Mucosa of stomach (tissue), 1 donor: ENCODE results near the gene ZSCAN12.
"Not testable (repeated sequence)": the region's sequence is repeated elsewhere in the genome, so short reads cannot be mapped to it uniquely, and the experiment has no call there.

ENCODE experiments used
- H3K27me3 ChIP-seq: one replicate; pipeline ENCODE4 v1.7.0; 2013; ENCODE audit warnings: mild to moderate bottlenecking, low read length; ENCODE audit not compliant: control insufficient read depth, insufficient read depth
- H3K36me3 ChIP-seq: one replicate; pipeline ENCODE4 v1.7.0; 2013; ENCODE audit warnings: low read length; ENCODE audit not compliant: control insufficient read depth, insufficient read depth
- H3K4me1 ChIP-seq: one replicate; pipeline ENCODE4 v1.7.0; 2013; ENCODE audit warnings: mild to moderate bottlenecking, low read length; ENCODE audit not compliant: control insufficient read depth, insufficient read depth
- H3K4me3 ChIP-seq: one replicate; pipeline ENCODE4 v1.7.0; 2013; ENCODE audit warnings: low read length
- H3K9ac ChIP-seq: one replicate; pipeline ENCODE4 v1.7.0; 2013; ENCODE audit warnings: mild to moderate bottlenecking, low read length, moderate library complexity
- H3K9me3 ChIP-seq: one replicate; pipeline ENCODE4 v1.7.0; 2013; ENCODE audit warnings: mild to moderate bottlenecking, low read length, moderate library complexity; ENCODE audit not compliant: control insufficient read depth
- donor health status: Pancreatic carcinoma.

Gene ZSCAN12

GRCh38 chr6:28365590-28365989, 34.0 kb downstream of the ZSCAN12 start:
- H3K9me3 ChIP-seq, H3K27me3 ChIP-seq, H3K4me3 ChIP-seq, H3K36me3 ChIP-seq, H3K4me1 ChIP-seq, H3K9ac ChIP-seq: not testable (repeated sequence)

- Histone ChIP-seq H3K9ac (no peak overlapping the region), H3K4me3 (no peak overlapping the region), H3K36me3 (no peaks in the 10 kb centered on the region), H3K27me3 (no peaks in the 10 kb centered on the region), H3K9me3 (no peaks in the 10 kb centered on the region), H3K4me1 (peaks cover 9% of the 10 kb centered on the region)
Observed at GRCh38 chr6:28360961-28361360, 38.6 kb downstream of the ZSCAN12 start.

GRCh38 chr6:28359562-28359961, 40.0 kb downstream of the ZSCAN12 start:
- peaks cover 22% of the 10 kb centered on the region for H3K4me1 ChIP-seq
- not testable (repeated sequence) for H3K9me3 ChIP-seq, H3K9ac ChIP-seq, H3K4me3 ChIP-seq, H3K36me3 ChIP-seq, H3K27me3 ChIP-seq

- peaks cover 32% of the 10 kb centered on the region for H3K4me1 ChIP-seq
- no peaks in the 10 kb centered on the region for H3K27me3 ChIP-seq
- H3K9ac ChIP-seq, result no peak overlapping the region
- H3K9me3 ChIP-seq, result no peaks in the 10 kb centered on the region
- no peaks in the 10 kb centered on the region for H3K36me3 ChIP-seq
- no peak overlapping the region for H3K4me3 ChIP-seq
Observed at GRCh38 chr6:28357036-28357435, 42.5 kb downstream of the ZSCAN12 start.

- Histone ChIP-seq H3K36me3 (no peaks in the 10 kb centered on the region), H3K4me3 (peak overlapping the region; percentile 81), H3K9ac (peak overlapping the region; percentile 80), H3K4me1 (peaks cover 32% of the 10 kb centered on the region), H3K27me3 (no peaks in the 10 kb centered on the region), H3K9me3 (no peaks in the 10 kb centered on the region)
Observed at GRCh38 chr6:28356666-28357020, 42.9 kb downstream of the ZSCAN12 start.

- Histone ChIP-seq H3K4me1 (peaks cover 36% of the 10 kb centered on the region), H3K36me3 (no peaks in the 10 kb centered on the region), H3K9me3 (no peaks in the 10 kb centered on the region), H3K9ac (peak overlapping the region; percentile 80), H3K27me3 (no peaks in the 10 kb centered on the region), H3K4me3 (peak overlapping the region; percentile 81)
Observed at GRCh38 chr6:28355743-28356665, 43.5 kb downstream of the ZSCAN12 start.

- Histone ChIP-seq H3K9ac (peak overlapping the region; percentile 80), H3K4me3 (no peak overlapping the region), H3K4me1 (peaks cover 36% of the 10 kb centered on the region)
Observed at GRCh38 chr6:28354688-28355554, 44.6 kb downstream of the ZSCAN12 start.

GRCh38 chr6:28353981-28354676, 45.4 kb downstream of the ZSCAN12 start:
- peak overlapping the region; percentile 57 for H3K9ac ChIP-seq
- no peaks in the 10 kb centered on the region for H3K36me3 ChIP-seq
- peak overlapping the region; percentile 25 for H3K4me3 ChIP-seq
- H3K9me3 ChIP-seq, result no peaks in the 10 kb centered on the region
- H3K4me1 ChIP-seq, result peaks cover 36% of the 10 kb centered on the region
- H3K27me3 ChIP-seq, result no peaks in the 10 kb centered on the region

More at GRCh38 chr6:28354688-28355554, 44.6 kb downstream of the ZSCAN12 start:
- H3K9me3 ChIP-seq, result no peaks in the 10 kb centered on the region
- H3K36me3 ChIP-seq, result no peaks in the 10 kb centered on the region
- H3K27me3 ChIP-seq, result no peaks in the 10 kb centered on the region

GRCh38 chr6:28353356-28353755, 46.2 kb downstream of the ZSCAN12 start:
- H3K4me3 ChIP-seq, result peak overlapping the region; percentile 25
- peaks cover 36% of the 10 kb centered on the region for H3K4me1 ChIP-seq
- peak overlapping the region; percentile 57 for H3K9ac ChIP-seq
- no peaks in the 10 kb centered on the region for H3K36me3 ChIP-seq
- no peaks in the 10 kb centered on the region for H3K27me3 ChIP-seq
- no peaks in the 10 kb centered on the region for H3K9me3 ChIP-seq

GRCh38 chr6:28351493-28351925, 48.0 kb downstream of the ZSCAN12 start:
- Histone ChIP-seq H3K9ac (no peak overlapping the region), H3K9me3 (no peaks in the 10 kb centered on the region), H3K4me3 (no peak overlapping the region), H3K27me3 (no peaks in the 10 kb centered on the region), H3K36me3 (no peaks in the 10 kb centered on the region), H3K4me1 (peaks cover 30% of the 10 kb centered on the region)

GRCh38 chr6:28351087-28351486, 48.5 kb downstream of the ZSCAN12 start:
- H3K4me3 ChIP-seq, result no peak overlapping the region
- H3K4me1 ChIP-seq, result peaks cover 26% of the 10 kb centered on the region
- no peaks in the 10 kb centered on the region for H3K36me3 ChIP-seq
- H3K9me3 ChIP-seq, result no peaks in the 10 kb centered on the region
- H3K9ac ChIP-seq, result peak overlapping the region; percentile 79
- no peaks in the 10 kb centered on the region for H3K27me3 ChIP-seq
